CD4-positive, alpha-beta T cell (primary cell): ENCODE data around the gene GALNT18. TPM values are rescaled to one million over a fixed set of nuclear protein-coding genes. Genes with fewer than 3 reads are reported as not detected.

Source experiments
- ATAC-seq: fragments of 200-7000 bp; cut with Tn5 transposase; one replicate; pipeline ENCODE4 v1.10.0; 2022; ENCODE audit warnings: mild to moderate bottlenecking; ENCODE audit not compliant: poor library complexity
- CTCF ChIA-PET: fragments of 350-600 bp; sonication (Branson Sonifier 250); formaldehyde crosslinking; loops from one replicate; lab custom pipeline; 2021; ENCODE audit warnings: antibody characterized with exemption, inconsistent platforms; lab: Charles Lee
- POLR2A ChIA-PET: fragments of 350-600 bp; sonication (Branson Sonifier 250); formaldehyde crosslinking; loops from one replicate; lab custom pipeline; 2021; ENCODE audit warnings: antibody characterized with exemption, inconsistent platforms; lab: Charles Lee
- DNase-seq, 14 experiments: peaks; one replicate each; pipeline ENCODE4 v3.0.0-alpha.2; 2013 to 2020; ENCODE audit warnings: mixed read lengths in 2 of 14
- H3K27ac ChIP-seq, 2 donors: one replicate each; pipeline versions ENCODE4 v1.5.1 to v1.7.0; 2013; ENCODE audit warnings: low read length in 2 of 2, low read depth in 1 of 2, mild to moderate bottlenecking in 1 of 2
- H3K27me3 ChIP-seq, 2 experiments: 1 replicate in 1 of 2; 2 replicates in 1 of 2; pipeline versions ENCODE4 v1.6.1 to v1.7.0; 2013; ENCODE audit warnings: low read length in 2 of 2, control low read depth in 1 of 2, mild to moderate bottlenecking in 1 of 2, moderate library complexity in 1 of 2; ENCODE audit not compliant: insufficient read depth in 2 of 2, control insufficient read depth in 1 of 2
- H3K36me3 ChIP-seq: one replicate; pipeline ENCODE4 v1.6.1; 2013; ENCODE audit warnings: low read length, control low read depth; ENCODE audit not compliant: insufficient read depth
- H3K4me1 ChIP-seq: one replicate; pipeline ENCODE4 v1.6.1; 2013; ENCODE audit warnings: low read length, control low read depth; ENCODE audit not compliant: insufficient read depth
- H3K4me3 ChIP-seq: one replicate; pipeline ENCODE4 v1.5.1; 2013; ENCODE audit warnings: mild to moderate bottlenecking, low read length, moderate library complexity
- H3K9me3 ChIP-seq, 2 experiments: 1 replicate in 1 of 2; 2 replicates in 1 of 2; pipeline versions ENCODE4 v1.6.1 to v1.7.0; 2013; ENCODE audit warnings: low read length in 2 of 2, mild to moderate bottlenecking in 2 of 2, control low read depth in 1 of 2, moderate library complexity in 1 of 2; ENCODE audit not compliant: control insufficient read depth in 1 of 2, insufficient read depth in 1 of 2
- H3K27ac Mint-ChIP-seq: one replicate; pipeline ENCODE4 v1.8.0; 2020; ENCODE audit warnings: mixed read lengths
- H3K27me3 Mint-ChIP-seq: one replicate; pipeline ENCODE4 v1.8.0; 2021; ENCODE audit warnings: mixed read lengths
- H3K36me3 Mint-ChIP-seq: one replicate; pipeline ENCODE4 v1.8.0; 2021; ENCODE audit warnings: low read depth, mixed read lengths
- H3K4me1 Mint-ChIP-seq: one replicate; pipeline ENCODE4 v1.8.0; 2021; ENCODE audit warnings: low read depth, mixed read lengths
- H3K4me3 Mint-ChIP-seq: one replicate; pipeline ENCODE4 v1.8.0; 2020; ENCODE audit warnings: mild to moderate bottlenecking, mixed read lengths
- H3K9me3 Mint-ChIP-seq: one replicate; pipeline ENCODE4 v1.8.0; 2020; ENCODE audit warnings: mixed read lengths
- intact Hi-C, 2 experiments: fragments of 100-400 bp; cut with DNase I in 1 of 2; cut with micrococcal nuclease in 1 of 2; formaldehyde crosslinking; loops; one replicate each; pipeline versions ENCODE4 v1.15.1 to v1.9.0; 2023 to 2025; cut with DNase I, micrococcal nuclease
- total RNA-seq, 174 experiments: library from RNA in 2 of 174; stranded (reverse) in 2 of 174; gene quantifications; one replicate each; pipeline ENCODE4 v1.2.3 and lab custom pipeline; 2021 to 2026
- TF ChIP-seq, protein P1 (sequence below): fragments of 200-600 bp; IDR thresholded peaks from one replicate; pipeline ENCODE4 v1.8.0; 2022; ENCODE audit warnings: antibody characterized with exemption, mild to moderate bottlenecking

The GALNT18 gene
- total RNA-seq, 2 experiments from 2014 or later = 0.08 TPM; not detected in 1

DNA sequence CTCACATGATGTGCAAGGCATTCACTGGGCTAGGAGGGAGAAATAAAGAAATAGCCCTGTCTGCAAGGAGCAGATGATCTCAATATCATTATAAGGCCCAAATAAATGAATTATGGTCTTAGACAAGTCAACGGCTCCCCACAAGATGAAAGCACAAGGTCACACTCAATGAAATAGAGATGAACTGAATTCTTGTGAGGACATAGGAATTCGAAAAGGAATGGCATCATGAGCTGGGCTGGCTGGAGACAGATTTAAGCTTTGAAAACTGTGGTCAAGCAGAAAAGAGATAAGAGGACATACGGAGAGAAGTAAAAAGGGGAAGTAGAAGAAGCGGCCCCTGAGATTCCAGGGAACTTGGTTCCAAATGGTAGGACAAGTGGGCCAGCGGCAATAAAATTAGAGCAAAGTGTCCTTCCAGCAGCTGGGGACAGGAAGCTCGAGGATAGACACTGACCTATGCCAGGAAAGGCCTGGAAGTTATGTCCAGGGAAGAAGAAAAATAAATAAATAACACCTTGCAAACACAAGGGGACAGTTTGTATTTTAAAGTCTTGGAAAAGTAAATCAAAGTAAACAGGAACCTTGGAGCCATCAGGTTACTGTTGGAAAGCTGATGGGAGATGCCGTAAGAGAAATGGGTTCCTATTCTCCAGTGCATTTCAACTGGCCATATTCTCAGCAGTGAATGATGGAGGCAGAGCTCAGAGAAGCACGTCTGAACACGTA lies 37.8 kb downstream of the GALNT18 start:
- H3K27me3 ChIP-seq = peaks cover 2 to 3% of the 10 kb centered on the region in 2 experiments
- H3K9me3 ChIP-seq = peaks cover 0 to under 1% of the 10 kb centered on the region in 2 experiments
- no peak for DNase-seq
- Mint-ChIP-seq H3K27ac (no peak overlapping the region), H3K4me3 (no peak overlapping the region), H3K36me3 (no peaks in the 10 kb centered on the region), H3K9me3 (no peaks in the 10 kb centered on the region), H3K27me3 (no peaks in the 10 kb centered on the region), H3K4me1 (no peaks in the 10 kb centered on the region)
- no peaks in the 10 kb centered on the region for H3K4me1 ChIP-seq
- H3K4me3 ChIP-seq = no peak overlapping the region
- ChIA-PET POLR2A (no interaction called here), CTCF (no interaction called here)
- TF ChIP-seq, protein P1, sequence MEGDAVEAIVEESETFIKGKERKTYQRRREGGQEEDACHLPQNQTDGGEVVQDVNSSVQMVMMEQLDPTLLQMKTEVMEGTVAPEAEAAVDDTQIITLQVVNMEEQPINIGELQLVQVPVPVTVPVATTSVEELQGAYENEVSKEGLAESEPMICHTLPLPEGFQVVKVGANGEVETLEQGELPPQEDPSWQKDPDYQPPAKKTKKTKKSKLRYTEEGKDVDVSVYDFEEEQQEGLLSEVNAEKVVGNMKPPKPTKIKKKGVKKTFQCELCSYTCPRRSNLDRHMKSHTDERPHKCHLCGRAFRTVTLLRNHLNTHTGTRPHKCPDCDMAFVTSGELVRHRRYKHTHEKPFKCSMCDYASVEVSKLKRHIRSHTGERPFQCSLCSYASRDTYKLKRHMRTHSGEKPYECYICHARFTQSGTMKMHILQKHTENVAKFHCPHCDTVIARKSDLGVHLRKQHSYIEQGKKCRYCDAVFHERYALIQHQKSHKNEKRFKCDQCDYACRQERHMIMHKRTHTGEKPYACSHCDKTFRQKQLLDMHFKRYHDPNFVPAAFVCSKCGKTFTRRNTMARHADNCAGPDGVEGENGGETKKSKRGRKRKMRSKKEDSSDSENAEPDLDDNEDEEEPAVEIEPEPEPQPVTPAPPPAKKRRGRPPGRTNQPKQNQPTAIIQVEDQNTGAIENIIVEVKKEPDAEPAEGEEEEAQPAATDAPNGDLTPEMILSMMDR = no peak
- no peaks in the 10 kb centered on the region for H3K36me3 ChIP-seq
- no peak for ATAC-seq
- H3K27ac ChIP-seq = no peak overlapping the region
- intact Hi-C loops = no loop called here

DNA sequence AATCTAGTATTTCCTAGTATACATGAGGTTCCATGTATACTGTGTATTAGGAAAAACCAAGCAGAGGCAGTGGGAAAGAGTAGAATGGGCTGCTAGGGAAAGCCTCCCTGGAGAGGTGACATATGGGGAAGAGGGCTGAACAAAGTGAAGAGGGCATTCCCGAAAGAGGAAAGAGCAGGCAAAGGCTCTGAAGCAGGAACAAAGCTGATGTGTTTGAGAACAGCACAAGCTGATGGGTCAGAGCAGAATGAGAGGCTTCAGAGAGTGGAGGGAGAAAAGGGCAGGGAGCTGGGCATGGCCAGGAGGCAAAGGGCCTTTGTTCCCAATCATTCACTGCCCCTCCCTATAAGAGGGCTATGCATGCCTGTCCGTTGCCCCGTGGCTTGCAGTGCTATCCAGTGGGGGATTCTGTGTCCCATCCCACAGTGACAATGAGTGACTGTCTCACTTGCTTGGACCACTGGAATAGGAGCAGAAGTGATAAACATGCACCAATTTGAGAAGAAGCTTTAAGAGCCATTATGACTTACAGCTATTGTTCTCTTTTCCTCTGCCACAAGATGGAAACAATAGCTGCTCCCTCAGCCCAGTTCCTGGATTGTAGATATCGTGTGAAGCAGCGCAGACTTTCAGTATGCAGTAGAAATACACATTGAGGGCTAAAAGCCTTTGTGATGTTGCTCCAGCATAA lies 39.6 kb downstream of the GALNT18 start:
- H3K36me3 ChIP-seq = no peaks in the 10 kb centered on the region
- Mint-ChIP-seq H3K9me3 (no peaks in the 10 kb centered on the region), H3K4me1 (no peaks in the 10 kb centered on the region), H3K27ac (no peak overlapping the region), H3K4me3 (no peak overlapping the region), H3K36me3 (no peaks in the 10 kb centered on the region), H3K27me3 (no peaks in the 10 kb centered on the region)
- POLR2A ChIA-PET = no interaction called here
- DNase-seq (no peak), ATAC-seq (no peak)
- CTCF ChIA-PET = no interaction called here
- no peak overlapping the region for H3K4me3 ChIP-seq
- intact Hi-C loops = no loop called here
- TF ChIP-seq, protein P1 = no peak
- H3K4me1 ChIP-seq = no peaks in the 10 kb centered on the region
- peaks cover 0 to 4% of the 10 kb centered on the region in 2 experiments for H3K9me3 ChIP-seq
- no peak overlapping the region for H3K27ac ChIP-seq
- peaks cover 2 to 3% of the 10 kb centered on the region in 2 experiments for H3K27me3 ChIP-seq

DNA sequence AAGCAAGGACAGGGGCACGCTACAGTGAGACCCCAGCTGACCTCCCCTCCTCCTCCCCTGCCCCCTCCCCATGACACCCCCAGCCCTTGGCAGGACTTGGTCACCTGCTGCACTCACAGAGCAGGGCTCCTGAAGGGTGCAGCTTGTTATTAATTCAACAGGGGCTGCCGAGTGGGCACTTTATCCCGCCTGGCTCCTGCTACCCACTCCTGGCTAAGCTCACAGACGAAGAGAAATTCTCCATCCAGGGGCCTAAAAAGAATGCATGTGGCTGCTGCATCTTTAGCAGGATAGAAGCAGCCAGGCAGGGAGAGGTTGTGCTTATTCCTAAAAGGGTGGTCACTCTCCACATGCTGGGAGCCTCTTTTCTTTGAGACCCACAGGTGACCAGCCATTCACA lies 40.3 kb downstream of the GALNT18 start:
- Mint-ChIP-seq H3K4me1 (no peaks in the 10 kb centered on the region), H3K27ac (no peak overlapping the region), H3K36me3 (no peaks in the 10 kb centered on the region), H3K27me3 (no peaks in the 10 kb centered on the region), H3K9me3 (no peaks in the 10 kb centered on the region), H3K4me3 (no peak overlapping the region)
- CTCF ChIA-PET = no interaction called here
- Histone ChIP-seq H3K9me3 (peaks cover 0 to 4% of the 10 kb centered on the region in 2 experiments), H3K27me3 (peaks cover under 1 to 3% of the 10 kb centered on the region in 2 experiments), H3K4me1 (no peaks in the 10 kb centered on the region), H3K4me3 (no peak overlapping the region), H3K27ac (no peak overlapping the region), H3K36me3 (no peaks in the 10 kb centered on the region)
- intact Hi-C loops = no loop called here
- ATAC-seq = no peak
- TF ChIP-seq, protein P1 = no peak
- no peak for DNase-seq
- POLR2A ChIA-PET = no interaction called here
